ENCODE measurements around the gene LTBP2. TPM values are rescaled to one million over a fixed set of nuclear protein-coding genes. Genes with fewer than 3 reads are reported as not detected.

The LTBP2 gene
- total and polyA plus RNA-seq, 2 experiments from 2014 or later: 7.6 to 8.6 TPM

- 36% methylated on average over 8 of the region's 8 CpGs for WGBS (ENCODE audit: low lambda C conversion rate, missing lambda C conversion rate)
- peak; percentile 57 for DNase-seq (ENCODE audit: low spot score)
- H3K36me3 ChIP-seq (replicated peaks; ENCODE audit: insufficient read depth, low read depth): no peaks in the 10 kb centered on the region
- H3K9me2 ChIP-seq (replicated peaks; ENCODE audit: insufficient read depth): no peaks in the 10 kb centered on the region
- no peaks in the 10 kb centered on the region for H3K9me3 ChIP-seq (ENCODE audit: low read depth)
- peaks cover 36% of the 10 kb centered on the region for H3K4me1 ChIP-seq (ENCODE audit: insufficient read depth)
- TF ChIP-seq, protein P1, sequence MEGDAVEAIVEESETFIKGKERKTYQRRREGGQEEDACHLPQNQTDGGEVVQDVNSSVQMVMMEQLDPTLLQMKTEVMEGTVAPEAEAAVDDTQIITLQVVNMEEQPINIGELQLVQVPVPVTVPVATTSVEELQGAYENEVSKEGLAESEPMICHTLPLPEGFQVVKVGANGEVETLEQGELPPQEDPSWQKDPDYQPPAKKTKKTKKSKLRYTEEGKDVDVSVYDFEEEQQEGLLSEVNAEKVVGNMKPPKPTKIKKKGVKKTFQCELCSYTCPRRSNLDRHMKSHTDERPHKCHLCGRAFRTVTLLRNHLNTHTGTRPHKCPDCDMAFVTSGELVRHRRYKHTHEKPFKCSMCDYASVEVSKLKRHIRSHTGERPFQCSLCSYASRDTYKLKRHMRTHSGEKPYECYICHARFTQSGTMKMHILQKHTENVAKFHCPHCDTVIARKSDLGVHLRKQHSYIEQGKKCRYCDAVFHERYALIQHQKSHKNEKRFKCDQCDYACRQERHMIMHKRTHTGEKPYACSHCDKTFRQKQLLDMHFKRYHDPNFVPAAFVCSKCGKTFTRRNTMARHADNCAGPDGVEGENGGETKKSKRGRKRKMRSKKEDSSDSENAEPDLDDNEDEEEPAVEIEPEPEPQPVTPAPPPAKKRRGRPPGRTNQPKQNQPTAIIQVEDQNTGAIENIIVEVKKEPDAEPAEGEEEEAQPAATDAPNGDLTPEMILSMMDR (IDR thresholded peaks at IDR 0.05; ENCODE audit: poor library complexity): no peak
- no peak for TF ChIP-seq EZH2phosphoT487 (IDR thresholded peaks at IDR 0.05; ENCODE audit: low read depth, severe bottlenecking, unreplicated experiment)
- no peak for TF ChIP-seq EZH2 (IDR thresholded peaks at IDR 0.05; ENCODE audit: borderline replicate concordance)
- H3K27me3 ChIP-seq: no peaks in the 10 kb centered on the region
- H4K20me1 ChIP-seq (ENCODE audit: insufficient read depth, poor library complexity, severe bottlenecking): no peaks in the 10 kb centered on the region
- peak overlapping the region; percentile 92 for H3K27ac ChIP-seq
- H2AFZ ChIP-seq: no peak overlapping the region
- no peaks in the 10 kb centered on the region for H3K79me2 ChIP-seq
- H3K4me2 ChIP-seq: peak overlapping the region; percentile 68
- no peak overlapping the region for H3K4me3 ChIP-seq
Observed at GRCh38 chr14:74571901-74572725, 39.9 kb downstream of the LTBP2 start.

- H3K27ac ChIP-seq: peak overlapping the region; percentile 92
- no peaks in the 10 kb centered on the region for H3K79me2 ChIP-seq
- no peak for DNase-seq (ENCODE audit: low spot score)
- H3K4me3 ChIP-seq: no peak overlapping the region
- H3K9me3 ChIP-seq (ENCODE audit: low read depth): no peaks in the 10 kb centered on the region
- H3K27me3 ChIP-seq: no peaks in the 10 kb centered on the region
- H3K36me3 ChIP-seq (replicated peaks; ENCODE audit: insufficient read depth, low read depth): no peaks in the 10 kb centered on the region
- peaks cover 36% of the 10 kb centered on the region for H3K4me1 ChIP-seq (ENCODE audit: insufficient read depth)
- peak overlapping the region; percentile 68 for H3K4me2 ChIP-seq
- TF ChIP-seq EZH2phosphoT487 (IDR thresholded peaks at IDR 0.05; ENCODE audit: low read depth, severe bottlenecking, unreplicated experiment) (no peak), EZH2 (IDR thresholded peaks at IDR 0.05; ENCODE audit: borderline replicate concordance) (no peak)
- TF ChIP-seq, protein P1 (IDR thresholded peaks at IDR 0.05; ENCODE audit: poor library complexity): no peak
- H3K9me2 ChIP-seq (replicated peaks; ENCODE audit: insufficient read depth): no peaks in the 10 kb centered on the region
- no peaks in the 10 kb centered on the region for H4K20me1 ChIP-seq (ENCODE audit: insufficient read depth, poor library complexity, severe bottlenecking)
- 50% methylated on average over 9 of the region's 9 CpGs for WGBS (ENCODE audit: low lambda C conversion rate, missing lambda C conversion rate)
- H2AFZ ChIP-seq: no peak overlapping the region
Observed at GRCh38 chr14:74571441-74571841, 40.6 kb downstream of the LTBP2 start.

- DNase-seq (ENCODE audit: low spot score): no peak
- Histone ChIP-seq H3K27me3 (no peaks in the 10 kb centered on the region), H3K4me3 (no peak overlapping the region), H3K9me2 (replicated peaks; ENCODE audit: insufficient read depth) (no peaks in the 10 kb centered on the region), H3K9me3 (ENCODE audit: low read depth) (no peaks in the 10 kb centered on the region), H3K79me2 (no peaks in the 10 kb centered on the region), H2AFZ (no peak overlapping the region), H3K4me2 (peak overlapping the region; percentile 27), H3K4me1 (ENCODE audit: insufficient read depth) (peaks cover 36% of the 10 kb centered on the region), H4K20me1 (ENCODE audit: insufficient read depth, poor library complexity, severe bottlenecking) (no peaks in the 10 kb centered on the region), H3K27ac (peak overlapping the region; percentile 92), H3K36me3 (replicated peaks; ENCODE audit: insufficient read depth, low read depth) (no peaks in the 10 kb centered on the region)
- WGBS (ENCODE audit: low lambda C conversion rate, missing lambda C conversion rate): 82% methylated on average over 5 of the region's 5 CpGs
- TF ChIP-seq, protein P1 (IDR thresholded peaks at IDR 0.05; ENCODE audit: poor library complexity): no peak
- TF ChIP-seq EZH2 (IDR thresholded peaks at IDR 0.05; ENCODE audit: borderline replicate concordance) (no peak), EZH2phosphoT487 (IDR thresholded peaks at IDR 0.05; ENCODE audit: low read depth, severe bottlenecking, unreplicated experiment) (no peak)
Observed at GRCh38 chr14:74570696-74571095, 41.3 kb downstream of the LTBP2 start.

Data from hepatocyte (in vitro differentiated cells).